GM19438 (cell line): ENCODE measurements around the gene ING2.
A peak's percentile ranks its signal among the peaks of the same experiment; 100 is the strongest.
"Not testable (repeated sequence)": the region's sequence is repeated elsewhere in the genome, so short reads cannot be mapped to it uniquely, and the experiment has no call there.

Experiments used
- ATAC-seq: cut with Tn5 transposase; IDR thresholded peaks from one replicate; pipeline ENCODE4 v1.9.1; 2021; ENCODE audit warnings: low read depth; ENCODE audit not compliant: unreplicated experiment

Gene ING2

GRCh38 chr4:183504930-183505610, at the start of gene ING2:
ING2 (plus strand) TSS chr4:183505058; CDS start chr4:183505196, 138 bp downstream.
- peak; percentile 52 for ATAC-seq

GRCh38 chr4:183455431-183456195, 49.2 kb upstream of the ING2 start:
- no peak for ATAC-seq

- ATAC-seq: no peak
Measured at GRCh38 chr4:183458005-183458404, 46.9 kb upstream of the ING2 start.

- not testable (repeated sequence) for ATAC-seq
Measured at GRCh38 chr4:183463903-183464619, 40.8 kb upstream of the ING2 start.

- ATAC-seq: not testable (repeated sequence)
Measured at GRCh38 chr4:183465879-183466278, 39.0 kb upstream of the ING2 start.

GRCh38 chr4:183467246-183467645, 37.6 kb upstream of the ING2 start:
- no peak for ATAC-seq

GRCh38 chr4:183468210-183469095, 36.4 kb upstream of the ING2 start:
- no peak for ATAC-seq

GRCh38 chr4:183469285-183469684, 35.6 kb upstream of the ING2 start:
- no peak for ATAC-seq

GRCh38 chr4:183469936-183470335, 34.9 kb upstream of the ING2 start:
- no peak for ATAC-seq

GRCh38 chr4:183470821-183471220, 34.0 kb upstream of the ING2 start:
- no peak for ATAC-seq

GRCh38 chr4:183471946-183472708, 32.7 kb upstream of the ING2 start:
- ATAC-seq: peak; percentile 94

- no peak for ATAC-seq
Measured at GRCh38 chr4:183478123-183478522, 26.7 kb upstream of the ING2 start.

- ATAC-seq: no peak
Measured at GRCh38 chr4:183478926-183479325, 25.9 kb upstream of the ING2 start.

- not testable (repeated sequence) for ATAC-seq
Measured at GRCh38 chr4:183482515-183483095, 22.3 kb upstream of the ING2 start.

GRCh38 chr4:183483997-183484396, 20.9 kb upstream of the ING2 start:
- no peak for ATAC-seq

- ATAC-seq: no peak
Measured at GRCh38 chr4:183485411-183486160, 19.3 kb upstream of the ING2 start.

- ATAC-seq: no peak
Measured at GRCh38 chr4:183492791-183493222, 12.1 kb upstream of the ING2 start.

GRCh38 chr4:183493246-183493645, 11.6 kb upstream of the ING2 start:
- no peak for ATAC-seq

- ATAC-seq: no peak
Measured at GRCh38 chr4:183495184-183495583, 9.7 kb upstream of the ING2 start.
